Measurements from ENCODE around the gene MFAP3L.
"Not testable (repeated sequence)": the region's sequence is repeated elsewhere in the genome, so short reads cannot be mapped to it uniquely, and the experiment has no call there.

The MFAP3L gene

GRCh38 chr4:169985881-169986280 is 40.3 kb downstream of the MFAP3L start:
- no peak for DNase-seq

- no peak for DNase-seq
Measured at GRCh38 chr4:169984745-169985144, 41.5 kb downstream of the MFAP3L start.

DNA sequence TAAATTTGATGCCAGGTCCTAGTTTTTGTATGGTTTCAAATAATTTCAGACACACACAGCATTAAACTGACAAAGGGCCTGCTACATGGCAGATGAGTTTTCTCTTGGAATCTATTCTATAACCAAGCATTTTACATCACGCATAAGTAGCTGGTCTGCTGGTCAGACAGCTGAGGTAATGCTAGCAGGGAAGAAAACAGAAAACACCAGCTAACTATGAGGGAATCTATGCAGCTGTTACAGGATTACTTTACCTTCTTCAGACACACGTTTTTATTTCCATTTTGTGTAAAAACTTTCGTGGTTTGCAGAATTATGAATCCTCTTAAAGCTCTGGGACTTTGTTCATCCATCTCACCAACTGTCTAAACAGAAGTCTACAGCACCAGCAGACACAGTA is 42.0 kb downstream of the MFAP3L start:
- DNase-seq = no peak

GRCh38 chr4:169976951-169977350 is 49.2 kb downstream of the MFAP3L start:
- DNase-seq = no peak

DNA sequence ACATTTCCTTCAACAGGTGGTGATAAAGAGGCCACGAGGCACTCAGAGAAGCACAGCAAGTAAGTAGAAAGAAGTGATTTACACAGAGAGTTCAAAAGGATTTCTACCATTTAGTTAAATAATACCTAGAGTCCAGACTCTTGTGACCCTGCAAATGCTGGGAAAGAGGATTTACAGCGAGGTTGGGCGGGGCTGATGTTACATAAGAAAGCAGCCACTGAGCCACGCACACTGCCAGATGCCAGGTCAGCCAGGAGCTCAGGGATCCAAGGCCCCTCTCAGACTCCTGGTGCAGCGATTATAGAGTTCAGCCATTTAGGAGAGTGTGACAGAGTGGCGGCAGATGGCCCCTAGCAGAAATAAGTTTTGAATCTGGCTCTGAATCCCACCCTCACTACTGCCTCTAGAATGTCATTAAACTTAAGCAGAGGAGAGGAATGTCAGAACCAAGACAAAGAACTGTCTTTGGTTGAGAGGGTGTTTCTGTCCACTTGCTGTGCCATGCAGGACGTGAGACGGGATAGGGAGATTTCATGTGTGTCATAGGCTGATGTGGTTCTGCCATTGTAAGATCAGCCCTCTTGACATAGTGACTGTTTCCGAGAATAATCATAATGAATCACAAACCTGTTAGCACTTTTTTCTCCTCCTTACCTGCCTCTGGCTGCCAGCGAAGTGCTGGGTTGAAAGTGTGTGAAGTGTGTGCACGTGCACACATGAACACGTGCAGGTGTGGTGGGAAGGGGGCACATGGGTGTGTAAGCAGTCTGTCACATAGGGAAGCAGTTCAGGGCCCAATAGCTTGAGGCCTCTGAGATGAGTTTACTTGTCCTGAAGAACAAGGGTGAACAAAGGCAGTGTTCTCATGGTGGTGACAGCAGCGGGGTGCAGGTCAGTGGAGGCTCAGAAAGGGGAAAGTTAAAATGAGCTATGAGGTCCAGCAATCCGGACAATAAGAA is 50.1 kb downstream of the MFAP3L start:
- DNase-seq = no peak

- no peak for DNase-seq
Measured at GRCh38 chr4:169975131-169975837, 50.9 kb downstream of the MFAP3L start.

- DNase-seq = no peak
Measured at GRCh38 chr4:169971456-169972015, 54.7 kb downstream of the MFAP3L start.

GRCh38 chr4:169968999-169969398 is 57.2 kb downstream of the MFAP3L start:
- no peak for DNase-seq

DNA sequence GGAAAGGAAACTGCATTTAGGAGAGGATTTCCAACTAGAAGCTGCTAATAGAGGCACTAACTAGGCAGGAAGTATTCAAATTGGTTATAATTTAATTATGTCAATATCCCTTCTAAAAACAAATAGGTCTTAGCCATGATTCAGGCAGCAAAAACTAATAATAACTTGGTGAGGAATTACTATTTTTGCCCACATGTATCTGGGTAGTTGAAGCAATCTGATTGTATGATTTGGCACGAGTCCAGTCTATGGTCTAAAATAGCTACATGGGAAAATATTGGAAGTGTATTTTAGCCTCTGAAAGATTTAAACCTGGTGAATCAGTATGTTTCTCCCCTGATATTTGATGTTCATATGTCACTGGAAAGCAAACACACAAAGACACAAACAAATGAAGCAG is 62.2 kb downstream of the MFAP3L start:
- no peak for DNase-seq

GRCh38 chr4:169959254-169959653 is 66.9 kb downstream of the MFAP3L start:
- DNase-seq = no peak

DNA sequence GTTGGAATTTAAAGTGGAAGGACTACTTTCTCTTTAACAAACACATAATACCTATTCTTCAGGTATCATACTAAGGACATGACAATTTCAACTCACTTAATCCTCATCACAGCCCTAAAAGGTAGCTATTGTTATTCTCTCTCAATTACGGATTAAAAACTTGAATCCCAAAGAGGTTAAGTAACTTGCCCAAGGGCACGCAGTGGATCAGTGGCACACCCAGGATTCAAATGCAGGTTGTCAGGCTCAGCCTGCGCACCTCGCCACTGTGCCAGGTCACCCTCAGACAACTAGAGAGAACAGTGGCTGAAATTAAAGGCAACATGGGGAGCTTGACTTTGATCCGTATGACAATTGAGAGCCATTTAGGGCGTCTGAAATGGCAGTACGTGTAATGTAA is 67.6 kb downstream of the MFAP3L start:
- DNase-seq = no peak

- no peak for DNase-seq
Measured at GRCh38 chr4:169957785-169958184, 68.4 kb downstream of the MFAP3L start.

GRCh38 chr4:169956091-169956843 is 69.9 kb downstream of the MFAP3L start:
- no peak for DNase-seq

GRCh38 chr4:169955521-169955920 is 70.7 kb downstream of the MFAP3L start:
- DNase-seq = no peak

- DNase-seq = no peak
Measured at GRCh38 chr4:169952236-169953002, 73.8 kb downstream of the MFAP3L start.

- DNase-seq = no peak
Measured at GRCh38 chr4:169948271-169948670, 77.9 kb downstream of the MFAP3L start.

GRCh38 chr4:169945636-169946035 is 80.6 kb downstream of the MFAP3L start:
- no peak for DNase-seq

DNA sequence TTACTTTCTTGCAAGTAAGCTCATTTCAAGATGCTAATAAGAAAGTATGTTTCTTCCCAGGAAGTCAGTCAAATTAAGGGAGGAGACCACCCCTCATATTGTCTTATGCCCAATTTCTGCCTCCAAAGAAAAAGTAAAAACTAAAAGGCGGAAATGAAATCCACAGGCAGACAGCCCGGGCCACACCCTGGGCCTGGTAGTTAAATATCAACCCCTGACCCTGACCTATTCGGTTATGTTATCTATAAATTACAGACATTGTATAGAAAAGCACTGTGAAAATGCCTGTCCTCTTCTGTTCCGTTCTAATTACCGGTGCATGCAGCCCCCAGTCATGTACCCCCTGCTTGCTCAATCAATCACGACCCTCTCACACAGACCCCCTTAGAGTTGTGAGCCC is 82.6 kb downstream of the MFAP3L start:
- not testable (repeated sequence) for DNase-seq

DNA sequence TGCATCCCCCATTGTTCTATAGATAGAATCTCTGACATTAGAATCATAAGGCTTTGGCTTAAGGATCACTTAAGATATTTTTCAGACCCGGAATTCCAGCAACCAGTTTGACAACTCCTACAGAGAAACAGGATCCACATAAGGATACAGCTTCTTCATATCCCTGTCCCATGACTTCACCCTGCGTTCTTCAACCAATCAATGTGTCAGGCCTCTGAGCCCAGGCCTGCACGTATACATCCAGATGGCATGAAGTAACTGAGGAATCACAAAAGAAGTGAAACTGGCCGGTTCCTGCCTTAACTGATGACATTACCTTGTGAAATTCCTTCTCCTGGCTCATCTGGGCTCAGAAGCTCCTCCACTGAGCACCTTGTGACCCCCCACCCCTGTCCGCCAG is 85.1 kb downstream of the MFAP3L start:
- no peak for DNase-seq

DNA sequence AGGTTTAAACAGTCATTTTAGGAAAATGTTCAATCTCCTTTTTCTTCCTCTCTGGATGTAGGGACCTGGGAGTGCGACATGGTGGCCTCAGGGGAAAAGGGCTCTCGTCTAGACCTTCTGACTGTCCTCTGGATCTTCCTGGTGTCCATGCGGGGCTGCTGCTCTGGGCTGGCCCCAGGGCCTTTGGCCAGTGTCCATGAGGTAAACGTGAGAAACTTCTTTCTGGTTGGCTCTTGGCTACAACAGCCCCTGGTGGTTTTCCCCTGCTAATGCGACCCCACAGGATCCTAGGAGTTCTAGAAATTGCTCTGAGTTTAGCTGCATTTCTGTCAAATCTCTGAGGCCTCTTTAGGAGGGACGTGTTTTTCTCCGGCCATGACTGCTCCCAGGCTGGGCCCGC is 85.7 kb downstream of the MFAP3L start:
- DNase-seq = no peak

Measured in NK-92 treated with Interleukin-12 subunit alpha and Interleukin-12 subunit beta, amount 100 ng/mL, for 24 hours (cell line).